HG03196 (cell line): Measurements from ENCODE around the gene ATG10.
"Not testable (repeated sequence)": the region's sequence is repeated elsewhere in the genome, so short reads cannot be mapped to it uniquely, and the experiment has no call there.

ENCODE experiments used
- ATAC-seq: cut with Tn5 transposase; IDR thresholded peaks from one replicate; pipeline ENCODE4 v1.9.1; 2021; ENCODE audit not compliant: unreplicated experiment

Gene ATG10

GRCh38 chr5:82115858-82116257 is 144.0 kb downstream of the ATG10 start:
- no peak for ATAC-seq

- no peak for ATAC-seq
These were observed 148.1 kb downstream of the ATG10 start for GRCh38 chr5:82119889-82120288.

GRCh38 chr5:82129723-82130285 is 158.0 kb downstream of the ATG10 start:
- ATAC-seq = no peak

- ATAC-seq = no peak
These were observed 158.8 kb downstream of the ATG10 start for GRCh38 chr5:82130602-82131001.

- no peak for ATAC-seq
These were observed 165.4 kb downstream of the ATG10 start for GRCh38 chr5:82137205-82137604.

- not testable (repeated sequence) for ATAC-seq
These were observed 168.0 kb downstream of the ATG10 start for GRCh38 chr5:82139837-82140236.

- no peak for ATAC-seq
These were observed 170.5 kb downstream of the ATG10 start for GRCh38 chr5:82142217-82142841.

- ATAC-seq = no peak
These were observed 171.2 kb downstream of the ATG10 start for GRCh38 chr5:82142928-82143577.

- ATAC-seq = no peak
These were observed 176.2 kb downstream of the ATG10 start for GRCh38 chr5:82147860-82148573.

GRCh38 chr5:82149434-82149833 is 177.6 kb downstream of the ATG10 start:
- ATAC-seq = no peak

GRCh38 chr5:82150559-82150958 is 178.7 kb downstream of the ATG10 start:
- no peak for ATAC-seq

- no peak for ATAC-seq
These were observed 179.4 kb downstream of the ATG10 start for GRCh38 chr5:82151204-82151603.

- ATAC-seq = no peak
These were observed 179.8 kb downstream of the ATG10 start for GRCh38 chr5:82151662-82152061.

GRCh38 chr5:82152978-82153481 is 181.2 kb downstream of the ATG10 start:
- no peak for ATAC-seq

GRCh38 chr5:82154776-82155175 is 183.0 kb downstream of the ATG10 start:
- no peak for ATAC-seq

- ATAC-seq = no peak
These were observed 183.5 kb downstream of the ATG10 start for GRCh38 chr5:82155305-82155704.

- ATAC-seq = no peak
These were observed 185.1 kb downstream of the ATG10 start for GRCh38 chr5:82156874-82157273.

GRCh38 chr5:82158755-82159413 is 187.1 kb downstream of the ATG10 start:
- ATAC-seq = no peak

- no peak for ATAC-seq
These were observed 189.1 kb downstream of the ATG10 start for GRCh38 chr5:82160948-82161347.

GRCh38 chr5:82162573-82162972 is 190.8 kb downstream of the ATG10 start:
- no peak for ATAC-seq
